Upper lobe of left lung (tissue), 4 donors: ENCODE results near the gene METTL14.

Experiments
- CTCF ChIP-seq, 6 experiments: fragments of 450-650 bp in 4 of 6; fragments of 200-600 bp in 2 of 6; sonication (generic) in 2 of 6; IDR thresholded peaks; one replicate each; pipeline ENCODE4 v1.5.1; 2016 to 2019; ENCODE audit warnings: antibody characterized with exemption in 6 of 6
- POLR2A ChIP-seq, 4 donors: fragments of 450-650 bp; IDR thresholded peaks; one replicate each; pipeline ENCODE4 v1.5.1; 2016 to 2017; ENCODE audit warnings: antibody characterized with exemption in 4 of 4, mild to moderate bottlenecking in 2 of 4

- TF ChIP-seq CTCF (IDR thresholded peaks at IDR 0.05) (no peak), POLR2A (IDR thresholded peaks at IDR 0.05) (no peak)
These were observed 76.3 kb downstream of the METTL14 start for GRCh38 chr4:118761397-118762016.
